HFF-Myc (cell line): ENCODE measurements around the gene NEK1.
"Not testable (repeated sequence)": the region's sequence is repeated elsewhere in the genome, so short reads cannot be mapped to it uniquely, and the experiment has no call there.

Experiments used
- DNase-seq: peaks from one replicate; pipeline ENCODE4 v3.0.0-alpha.2; 2011; ENCODE audit warnings: low read depth; ENCODE audit errors: extremely low read depth
- H3K4me3 ChIP-seq: replicated peaks from 2 replicates; pipeline ENCODE4 v1.5.1; 2011; ENCODE audit warnings: low read depth, mild to moderate bottlenecking, control low read depth, low read length
- CTCF ChIP-seq: IDR thresholded peaks from 2 replicates; pipeline ENCODE4 v1.5.1; 2012; ENCODE audit warnings: mild to moderate bottlenecking, low read depth, low read length, control low read depth; ENCODE audit errors: missing control alignments

NEK1 gene

GRCh38 chr4:169458575-169458974 is 153.8 kb downstream of the NEK1 start:
- no peak for TF ChIP-seq CTCF
- DNase-seq = no peak
- no peak overlapping the region for H3K4me3 ChIP-seq

DNA sequence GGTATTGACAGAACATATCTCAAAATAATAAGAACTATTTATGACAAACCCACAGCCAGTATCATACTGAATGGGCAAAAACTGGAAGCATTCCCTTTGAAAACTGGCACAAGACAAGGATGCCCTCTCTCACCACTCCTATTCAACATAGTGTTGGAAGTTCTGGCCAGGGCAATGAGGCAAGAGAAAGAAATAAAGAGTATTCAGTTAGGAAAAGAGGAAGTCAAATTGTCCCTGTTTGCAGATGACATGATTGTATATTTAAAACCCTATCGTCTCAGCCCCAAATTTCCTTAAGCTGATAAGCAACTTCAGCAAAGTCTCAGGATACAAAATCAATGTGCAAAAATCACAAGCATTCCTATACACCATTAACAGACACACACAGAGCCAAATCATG is 159.7 kb downstream of the NEK1 start:
- DNase-seq, H3K4me3 ChIP-seq: not testable (repeated sequence)

DNA sequence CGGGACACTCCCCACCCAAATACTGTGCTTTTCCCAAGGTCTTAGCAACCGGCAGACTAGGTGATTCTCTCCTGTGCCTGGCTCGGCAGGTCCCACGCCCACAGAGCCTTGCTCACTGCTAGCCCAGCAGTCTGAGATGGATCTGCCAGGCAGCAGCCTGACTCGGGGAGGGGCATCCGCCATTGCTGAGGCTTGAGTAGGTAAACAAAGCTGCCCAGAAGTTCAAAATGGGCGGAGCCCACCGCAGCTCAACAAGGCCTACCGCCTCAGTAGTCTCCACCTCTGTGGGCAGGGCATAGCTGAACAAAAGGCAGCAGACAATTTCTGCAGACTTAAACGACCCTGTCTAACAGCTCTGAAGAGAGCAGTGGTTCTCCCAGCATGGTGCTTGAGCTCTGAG is 163.4 kb downstream of the NEK1 start:
- H3K4me3 ChIP-seq, DNase-seq: not testable (repeated sequence)

GRCh38 chr4:169446824-169447223 is 165.6 kb downstream of the NEK1 start:
- no peak for TF ChIP-seq CTCF
- H3K4me3 ChIP-seq = no peak overlapping the region
- no peak for DNase-seq

GRCh38 chr4:169443748-169444147 is 168.6 kb downstream of the NEK1 start:
- no peak overlapping the region for H3K4me3 ChIP-seq
- DNase-seq = no peak
- no peak for TF ChIP-seq CTCF

GRCh38 chr4:169440446-169440845 is 171.9 kb downstream of the NEK1 start:
- DNase-seq = no peak
- no peak overlapping the region for H3K4me3 ChIP-seq
- TF ChIP-seq CTCF = no peak

DNA sequence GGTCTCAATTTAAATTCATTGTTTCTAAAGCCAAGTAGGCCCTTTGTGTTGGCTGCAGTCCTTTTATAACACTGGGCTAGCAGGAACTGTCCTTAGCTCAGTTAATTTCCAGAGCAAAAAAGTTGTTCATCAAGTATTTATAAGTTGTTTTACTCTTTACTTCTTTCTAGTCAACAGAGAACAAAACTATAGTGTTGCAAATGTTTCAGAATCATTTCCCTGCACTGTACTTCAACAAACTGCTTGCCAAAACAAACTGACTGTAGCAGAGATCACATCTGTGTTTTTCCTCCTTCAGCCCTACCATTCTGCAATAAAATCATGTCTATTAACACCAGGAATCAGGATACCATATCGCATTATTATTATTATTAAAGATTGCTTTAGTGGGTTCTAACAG is 173.1 kb downstream of the NEK1 start:
- no peak for DNase-seq
- H3K4me3 ChIP-seq = no peak overlapping the region
- no peak for TF ChIP-seq CTCF

GRCh38 chr4:169438057-169438480 is 174.3 kb downstream of the NEK1 start:
- H3K4me3 ChIP-seq = no peak overlapping the region

More at GRCh38 chr4:169438057-169438480, 174.3 kb downstream of the NEK1 start:
- TF ChIP-seq CTCF = no peak
- DNase-seq = no peak
